Measurements from ENCODE around the gene CEACAM19.
A peak's percentile ranks its signal among the peaks of the same experiment; 100 is the strongest.
"Not testable (repeated sequence)": the region's sequence is repeated elsewhere in the genome, so short reads cannot be mapped to it uniquely, and the experiment has no call there.

CEACAM19 gene

GRCh38 chr19:44671400-44671799 is at the start of gene CEACAM19:
TSS of gene CEACAM19 (plus strand) at chr19:44671482. CDS start at chr19:44671932, 450 bp downstream.
- no peak for DNase-seq

GRCh38 chr19:44623080-44623479 is 48.2 kb upstream of the CEACAM19 start:
- DNase-seq, result no peak

GRCh38 chr19:44623626-44624025 is 47.7 kb upstream of the CEACAM19 start:
- no peak for DNase-seq

- DNase-seq, result no peak
Observed at GRCh38 chr19:44624840-44625354, 46.4 kb upstream of the CEACAM19 start.

- not testable (repeated sequence) for DNase-seq
Observed at GRCh38 chr19:44625637-44626036, 45.6 kb upstream of the CEACAM19 start.

GRCh38 chr19:44626048-44626624 is 45.1 kb upstream of the CEACAM19 start:
- no peak for DNase-seq

GRCh38 chr19:44627631-44628030 is 43.7 kb upstream of the CEACAM19 start:
- DNase-seq, result no peak

GRCh38 chr19:44628793-44629192 is 42.5 kb upstream of the CEACAM19 start:
- no peak for DNase-seq

GRCh38 chr19:44631611-44632010 is 39.7 kb upstream of the CEACAM19 start:
- DNase-seq, result not testable (repeated sequence)

- DNase-seq, result not testable (repeated sequence)
Observed at GRCh38 chr19:44634058-44634457, 37.2 kb upstream of the CEACAM19 start.

- DNase-seq, result no peak
Observed at GRCh38 chr19:44634785-44635184, 36.5 kb upstream of the CEACAM19 start.

- no peak for DNase-seq
Observed at GRCh38 chr19:44635581-44636438, 35.5 kb upstream of the CEACAM19 start.

- DNase-seq, result no peak
Observed at GRCh38 chr19:44636439-44637389, 34.6 kb upstream of the CEACAM19 start.

- no peak for DNase-seq
Observed at GRCh38 chr19:44637390-44637764, 33.9 kb upstream of the CEACAM19 start.

GRCh38 chr19:44640518-44640917 is 30.8 kb upstream of the CEACAM19 start:
- DNase-seq, result no peak

GRCh38 chr19:44641501-44642265 is 29.6 kb upstream of the CEACAM19 start:
- DNase-seq, result no peak

GRCh38 chr19:44642377-44642776 is 28.9 kb upstream of the CEACAM19 start:
- no peak for DNase-seq

- DNase-seq, result peak; percentile 65
Observed at GRCh38 chr19:44643605-44644401, 27.5 kb upstream of the CEACAM19 start, which contains the start of gene PVR. TSS of gene PVR (plus strand) at chr19:44643910. CDS start at chr19:44644097, 187 bp downstream.

- no peak for DNase-seq
Observed at GRCh38 chr19:44644402-44645016, 26.8 kb upstream of the CEACAM19 start.

GRCh38 chr19:44645407-44646048 is 25.8 kb upstream of the CEACAM19 start:
- DNase-seq, result no peak

Measured in COR-L47 (cell line).